Measurements from ENCODE around the gene UBE3B.

DNA sequence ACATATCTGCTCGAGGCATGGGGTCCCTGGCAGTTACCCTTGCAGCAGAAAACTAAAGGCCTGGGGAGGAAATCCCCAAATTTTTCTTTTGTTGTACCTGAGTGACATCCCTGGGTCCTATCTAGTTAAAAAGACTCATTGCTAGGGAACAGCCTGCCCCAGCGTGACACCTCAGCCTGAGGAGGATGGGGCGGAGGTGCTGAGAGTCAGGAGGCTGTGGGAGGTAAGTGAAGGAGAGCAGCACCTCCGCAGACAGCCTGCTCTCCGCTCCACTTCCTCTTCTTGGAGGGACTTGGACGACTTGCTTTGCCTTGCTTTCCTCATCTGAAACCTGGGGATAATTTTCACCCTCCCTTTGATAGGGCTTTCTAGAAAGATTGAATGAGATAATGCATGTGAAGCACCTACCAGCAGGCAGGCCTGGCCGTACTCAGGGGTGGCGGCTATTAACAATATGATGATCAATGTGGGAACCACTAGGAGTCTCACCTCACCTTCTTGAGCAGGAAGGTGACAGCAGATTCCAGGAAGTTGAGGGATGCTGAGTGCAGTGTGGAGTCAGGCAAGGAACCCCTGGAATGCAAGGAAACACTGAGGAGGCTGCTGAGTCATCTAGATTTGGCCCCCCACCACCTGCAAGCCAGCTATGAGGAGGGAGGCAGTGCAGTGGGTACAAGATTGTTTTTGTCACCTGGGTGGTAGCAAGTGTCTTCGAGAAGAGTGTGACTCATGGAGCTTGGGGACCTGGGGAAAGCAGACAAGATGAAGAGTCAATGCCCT, 23.2 kb downstream of the UBE3B start:
- TF ChIP-seq ZNF423 (CRISPR knock-in tag; IDR thresholded peaks at IDR 0.05), result no peak
- TF ChIP-seq ATF1 (CRISPR knock-in tag; IDR thresholded peaks at IDR 0.05), result no peak
- TF ChIP-seq SOX15 (CRISPR knock-in tag; IDR thresholded peaks at IDR 0.05), result no peak
- TF ChIP-seq, protein P1, sequence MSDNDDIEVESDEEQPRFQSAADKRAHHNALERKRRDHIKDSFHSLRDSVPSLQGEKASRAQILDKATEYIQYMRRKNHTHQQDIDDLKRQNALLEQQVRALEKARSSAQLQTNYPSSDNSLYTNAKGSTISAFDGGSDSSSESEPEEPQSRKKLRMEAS (CRISPR knock-in tag; IDR thresholded peaks at IDR 0.05), result no peak
- no peak for TF ChIP-seq ZBTB43 (CRISPR knock-in tag; IDR thresholded peaks at IDR 0.05)
- TF ChIP-seq, protein P2, sequence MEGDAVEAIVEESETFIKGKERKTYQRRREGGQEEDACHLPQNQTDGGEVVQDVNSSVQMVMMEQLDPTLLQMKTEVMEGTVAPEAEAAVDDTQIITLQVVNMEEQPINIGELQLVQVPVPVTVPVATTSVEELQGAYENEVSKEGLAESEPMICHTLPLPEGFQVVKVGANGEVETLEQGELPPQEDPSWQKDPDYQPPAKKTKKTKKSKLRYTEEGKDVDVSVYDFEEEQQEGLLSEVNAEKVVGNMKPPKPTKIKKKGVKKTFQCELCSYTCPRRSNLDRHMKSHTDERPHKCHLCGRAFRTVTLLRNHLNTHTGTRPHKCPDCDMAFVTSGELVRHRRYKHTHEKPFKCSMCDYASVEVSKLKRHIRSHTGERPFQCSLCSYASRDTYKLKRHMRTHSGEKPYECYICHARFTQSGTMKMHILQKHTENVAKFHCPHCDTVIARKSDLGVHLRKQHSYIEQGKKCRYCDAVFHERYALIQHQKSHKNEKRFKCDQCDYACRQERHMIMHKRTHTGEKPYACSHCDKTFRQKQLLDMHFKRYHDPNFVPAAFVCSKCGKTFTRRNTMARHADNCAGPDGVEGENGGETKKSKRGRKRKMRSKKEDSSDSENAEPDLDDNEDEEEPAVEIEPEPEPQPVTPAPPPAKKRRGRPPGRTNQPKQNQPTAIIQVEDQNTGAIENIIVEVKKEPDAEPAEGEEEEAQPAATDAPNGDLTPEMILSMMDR (IDR thresholded peaks at IDR 0.05), result no peak
- no peak for TF ChIP-seq JAZF1 (CRISPR knock-in tag; IDR thresholded peaks at IDR 0.05)
- TF ChIP-seq USF2 (CRISPR knock-in tag; IDR thresholded peaks at IDR 0.05), result no peak
- no peak for TF ChIP-seq ATF2 (CRISPR knock-in tag; IDR thresholded peaks at IDR 0.05; ENCODE audit: borderline replicate concordance, low read depth)
- TF ChIP-seq IRF1 (CRISPR knock-in tag; IDR thresholded peaks at IDR 0.05), result no peak
- TF ChIP-seq, protein P3, sequence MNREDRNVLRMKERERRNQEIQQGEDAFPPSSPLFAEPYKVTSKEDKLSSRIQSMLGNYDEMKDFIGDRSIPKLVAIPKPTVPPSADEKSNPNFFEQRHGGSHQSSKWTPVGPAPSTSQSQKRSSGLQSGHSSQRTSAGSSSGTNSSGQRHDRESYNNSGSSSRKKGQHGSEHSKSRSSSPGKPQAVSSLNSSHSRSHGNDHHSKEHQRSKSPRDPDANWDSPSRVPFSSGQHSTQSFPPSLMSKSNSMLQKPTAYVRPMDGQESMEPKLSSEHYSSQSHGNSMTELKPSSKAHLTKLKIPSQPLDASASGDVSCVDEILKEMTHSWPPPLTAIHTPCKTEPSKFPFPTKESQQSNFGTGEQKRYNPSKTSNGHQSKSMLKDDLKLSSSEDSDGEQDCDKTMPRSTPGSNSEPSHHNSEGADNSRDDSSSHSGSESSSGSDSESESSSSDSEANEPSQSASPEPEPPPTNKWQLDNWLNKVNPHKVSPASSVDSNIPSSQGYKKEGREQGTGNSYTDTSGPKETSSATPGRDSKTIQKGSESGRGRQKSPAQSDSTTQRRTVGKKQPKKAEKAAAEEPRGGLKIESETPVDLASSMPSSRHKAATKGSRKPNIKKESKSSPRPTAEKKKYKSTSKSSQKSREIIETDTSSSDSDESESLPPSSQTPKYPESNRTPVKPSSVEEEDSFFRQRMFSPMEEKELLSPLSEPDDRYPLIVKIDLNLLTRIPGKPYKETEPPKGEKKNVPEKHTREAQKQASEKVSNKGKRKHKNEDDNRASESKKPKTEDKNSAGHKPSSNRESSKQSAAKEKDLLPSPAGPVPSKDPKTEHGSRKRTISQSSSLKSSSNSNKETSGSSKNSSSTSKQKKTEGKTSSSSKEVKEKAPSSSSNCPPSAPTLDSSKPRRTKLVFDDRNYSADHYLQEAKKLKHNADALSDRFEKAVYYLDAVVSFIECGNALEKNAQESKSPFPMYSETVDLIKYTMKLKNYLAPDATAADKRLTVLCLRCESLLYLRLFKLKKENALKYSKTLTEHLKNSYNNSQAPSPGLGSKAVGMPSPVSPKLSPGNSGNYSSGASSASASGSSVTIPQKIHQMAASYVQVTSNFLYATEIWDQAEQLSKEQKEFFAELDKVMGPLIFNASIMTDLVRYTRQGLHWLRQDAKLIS (CRISPR knock-in tag; IDR thresholded peaks at IDR 0.05; ENCODE audit: borderline replicate concordance), result no peak
- TF ChIP-seq ZNF121 (CRISPR knock-in tag; IDR thresholded peaks at IDR 0.05), result no peak
- no peak for TF ChIP-seq SP1 (CRISPR knock-in tag; conservative IDR thresholded peaks at IDR 0.05)
